ENCODE data around the gene CPED1.

- no peak for TF ChIP-seq CTCF (tag by site-specific recombination; IDR thresholded peaks at IDR 0.05)
- no peak for TF ChIP-seq ZNF146 (tag by site-specific recombination; IDR thresholded peaks at IDR 0.05)
Measured at GRCh38 chr7:121313793-121314676, 325.5 kb downstream of the CPED1 start.
